ENCODE results near the gene UTY. TPM values are rescaled to one million over a fixed set of nuclear protein-coding genes. Genes with fewer than 3 reads are reported as not detected.

UTY gene
- total and polyA plus RNA-seq, 2 of the 8 experiments (the other 6 are each of a cell fraction or from before 2014, with no cell fraction given): 7.2 to 20.4 TPM

DNA sequence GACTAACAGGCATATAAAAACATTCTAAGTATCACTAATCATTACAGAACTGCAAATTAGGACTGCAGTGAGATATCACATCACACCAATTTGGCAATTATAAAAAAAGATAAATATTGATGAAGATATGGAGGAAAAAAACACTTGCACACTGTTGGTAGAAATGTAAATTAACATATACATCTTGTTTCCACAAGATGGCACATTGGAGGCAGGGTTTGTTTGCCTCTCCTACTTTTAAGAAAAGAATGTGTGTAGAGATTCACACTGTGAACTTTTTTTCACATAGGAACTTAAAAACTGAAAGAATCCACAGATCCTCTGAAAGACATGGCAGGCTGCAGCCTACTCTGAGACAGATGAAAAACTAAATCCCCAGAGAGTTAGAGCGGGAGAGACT, 21.4 kb upstream of the UTY start:
- Histone ChIP-seq H4K20me1 (replicated peaks in 1 of 2; ENCODE audit: control insufficient read depth in 1 of 2, insufficient read depth in 2 of 2, low read length in 2 of 2) (no peaks in the 10 kb centered on the region), H3K79me2 (ENCODE audit: control insufficient read depth in 1 of 2, insufficient read depth in 2 of 2, low read length in 2 of 2) (no peaks in the 10 kb centered on the region), H3K14ac (ENCODE audit: insufficient read length) (no peak overlapping the region), H2AFZ (ENCODE audit: low read length) (no peak overlapping the region), H4K5ac (ENCODE audit: insufficient read length, low read depth, low read length) (no peak overlapping the region), H4K8ac (ENCODE audit: extremely low read depth, insufficient read depth, low read length) (no peak overlapping the region), H2BK120ac (replicated peaks; ENCODE audit: low read depth, low read length) (no peak overlapping the region), H3K79me1 (ENCODE audit: low read depth, low read length) (no peaks in the 10 kb centered on the region), H3K4me3 (ENCODE audit: extremely low read depth in 1 of 4, insufficient read depth in 2 of 4, low read depth in 3 of 4, low read length in 4 of 4) (no peak overlapping the region), H3K4ac (replicated peaks; ENCODE audit: insufficient read length, low read depth, low read length) (no peak overlapping the region), H3K9ac (replicated peaks in 1 of 4; ENCODE audit: extremely low read depth in 1 of 4, low read depth in 3 of 4, low read length in 3 of 4) (no peak overlapping the region), H3K9me3 (ENCODE audit: insufficient read depth in 2 of 2, low read depth in 1 of 2, low read length in 1 of 2) (no peaks in the 10 kb centered on the region), H3K4me2 (ENCODE audit: insufficient read depth in 1 of 2, low read depth in 2 of 2, low read length in 2 of 2) (no peak overlapping the region), H3K23me2 (ENCODE audit: low read depth, low read length) (no peaks in the 10 kb centered on the region), H2BK5ac (ENCODE audit: low read depth, low read length) (no peak overlapping the region), H2AK5ac (ENCODE audit: low read depth, low read length) (no peak overlapping the region), H2BK20ac (ENCODE audit: low read length) (no peak overlapping the region), H3K36me3 (ENCODE audit: control insufficient read depth in 2 of 4, insufficient read depth in 4 of 4, low read length in 3 of 4) (no peaks in the 10 kb centered on the region), H2BK15ac (ENCODE audit: low read length) (no peak overlapping the region), H3K23ac (ENCODE audit: insufficient read length) (no peak overlapping the region), H3K56ac (replicated peaks; ENCODE audit: insufficient read length, low read depth, low read length) (no peak overlapping the region), H3K27me3 (replicated peaks in 1 of 4; ENCODE audit: control insufficient read depth in 3 of 4, extremely low read depth in 1 of 4, insufficient read depth in 3 of 4, low read length in 3 of 4) (no peaks in the 10 kb centered on the region), H3K18ac (ENCODE audit: extremely low read depth, low read length) (no peak overlapping the region), H4K91ac (replicated peaks; ENCODE audit: insufficient read length, low read length) (no peak overlapping the region), H3K27ac (ENCODE audit: low read depth, low read length) (no peak overlapping the region), H3K4me1 (replicated peaks in 1 of 4; ENCODE audit: control insufficient read depth in 3 of 4, insufficient read depth in 4 of 4, low read length in 3 of 4) (no peaks in the 10 kb centered on the region), H2BK12ac (ENCODE audit: low read depth, low read length) (no peak overlapping the region)
- TF ChIP-seq RNF2 (IDR thresholded peaks at IDR 0.05; ENCODE audit: borderline replicate concordance, low read depth, low read length, missing control alignments, poor library complexity, severe bottlenecking) (no peak), YY1 (IDR thresholded peaks at IDR 0.05; ENCODE audit: low read depth, low read length) (no peak), JUN (IDR thresholded peaks at IDR 0.05; ENCODE audit: low read depth, low read length) (no peak), RFX5 (IDR thresholded peaks at IDR 0.05; ENCODE audit: borderline replicate concordance, low read depth, low read length) (no peak), SIX5 (IDR thresholded peaks at IDR 0.05; ENCODE audit: low read depth, low read length) (no peak), RAD21 (IDR thresholded peaks at IDR 0.05 in 1 of 2, conservative IDR thresholded peaks at IDR 0.05 in 1 of 2; ENCODE audit: low read depth in 2 of 2, low read length in 2 of 2) (peak; percentile 36), JUND (IDR thresholded peaks at IDR 0.05; ENCODE audit: low read length) (no peak)
- ChIA-PET CTCF (ENCODE audit: partially characterized antibody) (interaction anchor here (0.7 to 1.7 kb wide), 4 partner anchors 9 to 227 kb away, joined by 3 to 6 read pairs (median 4); no protein-coding TSS in a partner anchor), POLR2A (ENCODE audit: partially characterized antibody) (interaction anchor here (0.9 to 1.1 kb wide), 2 partner anchors 201 to 203 kb away, joined by 3 read pairs; partner anchors contain the start of gene TMSB4Y)
- WGBS, 2 experiments (ENCODE audit: extremely low coverage in 1 of 2, insufficient coverage in 1 of 2, insufficient read length in 1 of 2, insufficient replicate concordance in 2 of 2, low coverage in 1 of 2, low lambda C conversion rate in 2 of 2, missing lambda C conversion rate in 1 of 2): 100% methylated on average over 1 of the region's 1 CpG; no CpG with 5 or more reads in 1 of the 2 experiments
- DNase-seq (ENCODE audit: low read depth in 1 of 2, low spot score in 2 of 2) (no peak), FAIRE-seq (no peak)

Data from H1 (cell line).